A549 (cell line): ENCODE data around the gene SPINDOC. TPM values are rescaled to one million over a fixed set of nuclear protein-coding genes. Genes with fewer than 3 reads are reported as not detected.

Source experiments
- ATAC-seq, 2 experiments: fragments of 200-7000 bp in 1 of 2; fragments of >200 bp in 1 of 2; cut with Nextera tagmentation in 1 of 2; cut with Tn5 transposase in 1 of 2; 3 replicates each; pipeline versions ENCODE4 v1.8.0 to v1.9.1; 2018 to 2020; ENCODE audit warnings: mild to moderate bottlenecking in 1 of 2, moderate library complexity in 1 of 2
- CTCF ChIA-PET: fragments of 300-600 bp; sonication (Branson Sonifier 250); formaldehyde crosslinking; extraction: SDS; loops from one replicate; lab custom pipeline; 2021; ENCODE audit warnings: antibody characterized with exemption, inconsistent platforms; lab: Yijun Ruan, JAX
- POLR2A ChIA-PET: fragments of 350-600 bp; formaldehyde crosslinking; extraction: SDS; loops from one replicate; lab custom pipeline; 2021; ENCODE audit warnings: antibody characterized with exemption, inconsistent platforms; lab: Yijun Ruan, JAX
- DNase-seq, 2 experiments: peaks; one replicate each; pipeline versions ENCODE4 v3.0.0 to v3.0.0-alpha.2; 2011 to 2016; ENCODE audit warnings: low read depth in 1 of 2, low spot score in 1 of 2
- FAIRE-seq: peaks from 2 replicates; lab custom pipeline; 2011; peaks lifted over from hg19 to GRCh38; lab: Jason Lieb, UNC
- H3K27ac ChIP-seq, 2 experiments: fragments of >200 bp; sonication (Bioruptor Twin); formaldehyde crosslinking; 3 replicates each; pipeline ENCODE4 v1.5.1; 2016 to 2017
- H3K4me1 ChIP-seq: fragments of >200 bp; sonication (Bioruptor Twin); formaldehyde crosslinking; 3 replicates; pipeline ENCODE4 v1.6.1; 2016
- H3K4me2 ChIP-seq: fragments of >200 bp; sonication (Bioruptor Twin); formaldehyde crosslinking; 3 replicates; pipeline ENCODE4 v1.6.1; 2016
- H3K4me3 ChIP-seq: fragments of >200 bp; sonication (Bioruptor Twin); formaldehyde crosslinking; 3 replicates; pipeline ENCODE4 v1.5.1; 2016
- H3K9me3 ChIP-seq: fragments of >200 bp; sonication (Bioruptor Twin); formaldehyde crosslinking; 3 replicates; pipeline ENCODE4 v1.6.1; 2016
- EHMT2 ChIP-seq: fragments of 200-600 bp; sonication (generic); IDR thresholded peaks from 2 replicates; pipeline ENCODE4 v1.6.1; 2016; ENCODE audit warnings: antibody characterized with exemption, low read depth, mild to moderate bottlenecking, moderate library complexity
- EP300 ChIP-seq, 2 experiments: fragments of >200 bp; sonication (Bioruptor Twin); formaldehyde crosslinking; IDR thresholded peaks; 2 replicates in 1 of 2; 3 replicates in 1 of 2; pipeline ENCODE4 v1.6.1; 2016 to 2017
- ESRRA ChIP-seq: fragments of 150-350 bp; IDR thresholded peaks from 2 replicates; pipeline ENCODE4 v1.6.1; 2014; ENCODE audit warnings: mild to moderate bottlenecking, low read length, borderline replicate concordance
- FOSB ChIP-seq: fragments of 250-450 bp; sonication (Bioruptor Pico); IDR thresholded peaks from 2 replicates; pipeline ENCODE4 v1.5.0; 2020; ENCODE audit warnings: mild to moderate bottlenecking, moderate library complexity
- FOSL2 ChIP-seq, 2 experiments: fragments of 450-650 bp in 1 of 2; fragments of >200 bp in 1 of 2; sonication (Bioruptor Twin) in 1 of 2; formaldehyde crosslinking; IDR thresholded peaks; 2 replicates each; pipeline versions ENCODE4 v1.5.0 to v1.6.1; 2016 to 2020; ENCODE audit warnings: mild to moderate bottlenecking in 1 of 2, moderate library complexity in 1 of 2
- FOXS1 ChIP-seq: fragments of 250-450 bp; sonication (Bioruptor Pico); IDR thresholded peaks from 2 replicates; pipeline ENCODE4 v1.5.0; 2020; ENCODE audit warnings: mild to moderate bottlenecking, moderate library complexity
- HEYL ChIP-seq: fragments of 250-450 bp; sonication (Bioruptor Pico); IDR thresholded peaks from 2 replicates; pipeline ENCODE4 v1.8.0; 2021; ENCODE audit warnings: mild to moderate bottlenecking, moderate library complexity
- HOXA7 ChIP-seq: fragments of 250-450 bp; sonication (Bioruptor Pico); IDR thresholded peaks from 2 replicates; pipeline ENCODE4 v1.5.0; 2020; ENCODE audit warnings: mild to moderate bottlenecking, moderate library complexity
- KDM5A ChIP-seq: fragments of 200-600 bp; sonication (generic); IDR thresholded peaks from 2 replicates; pipeline ENCODE4 v1.6.1; 2016; ENCODE audit warnings: antibody characterized with exemption, mild to moderate bottlenecking
- MAFK ChIP-seq: fragments of 450-650 bp; IDR thresholded peaks from 2 replicates; pipeline ENCODE4 v1.6.1; 2014; ENCODE audit not compliant: partially characterized antibody
- MAZ ChIP-seq: fragments of 150-350 bp; IDR thresholded peaks from 2 replicates; pipeline ENCODE4 v1.6.1; 2014; ENCODE audit warnings: antibody characterized with exemption, low read depth, low read length, borderline replicate concordance
- MYC ChIP-seq: IDR thresholded peaks from 2 replicates; pipeline ENCODE4 v1.6.1; 2012; ENCODE audit warnings: mild to moderate bottlenecking, inconsistent platforms, low read length, improper control_type of control experiment, borderline replicate concordance
- PHF8 ChIP-seq: fragments of 200-600 bp; sonication (generic); IDR thresholded peaks from 2 replicates; pipeline ENCODE4 v1.6.1; 2016; ENCODE audit warnings: low read depth, mild to moderate bottlenecking, antibody characterized with exemption, moderate library complexity, borderline replicate concordance
- RAD21 ChIP-seq, 2 experiments: fragments of >200 bp in 1 of 2; sonication (Bioruptor Twin) in 1 of 2; formaldehyde crosslinking in 1 of 2; IDR thresholded peaks in 1 of 2; conservative IDR thresholded peaks in 1 of 2; 2 replicates in 1 of 2; 3 replicates in 1 of 2; pipeline ENCODE4 v1.6.1; 2012 to 2018; ENCODE audit warnings: inconsistent platforms in 1 of 2
- RARB ChIP-seq: fragments of 250-450 bp; sonication (Bioruptor Pico); IDR thresholded peaks from 2 replicates; pipeline ENCODE4 v1.8.0; 2021; ENCODE audit warnings: mild to moderate bottlenecking, moderate library complexity
- RCOR1 ChIP-seq: fragments of 150-350 bp; IDR thresholded peaks from 2 replicates; pipeline ENCODE4 v1.6.1; 2014; ENCODE audit warnings: antibody characterized with exemption, low read length, low read depth
- RFX5 ChIP-seq: fragments of 450-650 bp; IDR thresholded peaks from 2 replicates; pipeline ENCODE4 v1.7.1; 2014; ENCODE audit warnings: antibody characterized with exemption, mild to moderate bottlenecking, moderate library complexity
- RNF2 ChIP-seq: fragments of 200-600 bp; sonication (generic); IDR thresholded peaks from 2 replicates; pipeline ENCODE4 v1.6.1; 2016; ENCODE audit warnings: low read depth, mild to moderate bottlenecking, antibody characterized with exemption, moderate library complexity, borderline replicate concordance
- SREBF2 ChIP-seq: fragments of 450-650 bp; IDR thresholded peaks from 2 replicates; pipeline ENCODE4 v1.6.1; 2014; ENCODE audit warnings: mild to moderate bottlenecking, moderate library complexity
- ZSCAN20 ChIP-seq: fragments of 250-450 bp; sonication (Bioruptor Pico); IDR thresholded peaks from 2 replicates; pipeline ENCODE4 v1.8.0; 2022; ENCODE audit warnings: mild to moderate bottlenecking, moderate library complexity
- WGBS: methylation state at CpG from one replicate; pipeline ENCODE4 v1.1.6; 2017; ENCODE audit errors: missing lambda C conversion rate; 5-methylcytosine and 5-hydroxymethylcytosine counted together
- polyA plus RNA-seq, 4 experiments: library from polyadenylated mRNA; depleted of rRNA in 3 of 4; stranded (reverse); fragments of >200 nt; fragmentation: RNase III in 1 of 4; extraction: RNeasy Plus Mini Kit Qiagen cat#74134 plus additional on column Dnase treatment in 1 of 4; gene quantifications; 2 replicates in 3 of 4; 3 replicates in 1 of 4; pipeline ENCODE4 v1.2.3, GENCODE V29; 2011 to 2017
- TF ChIP-seq, protein P1 (sequence below): fragments of 250-450 bp; sonication (Bioruptor Pico); IDR thresholded peaks from 2 replicates; pipeline ENCODE4 v1.5.0; 2020; ENCODE audit warnings: low read depth, mild to moderate bottlenecking, moderate library complexity
- TF ChIP-seq, protein P2 (sequence below): fragments of 250-450 bp; sonication (Bioruptor Pico); IDR thresholded peaks from 2 replicates; pipeline ENCODE4 v1.5.0; 2021; ENCODE audit warnings: mild to moderate bottlenecking, moderate library complexity, borderline replicate concordance
- TF ChIP-seq, protein P3 (sequence below): fragments of 450-650 bp; IDR thresholded peaks from 2 replicates; pipeline ENCODE4 v1.6.1; 2014; ENCODE audit warnings: antibody characterized with exemption
- TF ChIP-seq, protein P4 (sequence below): IDR thresholded peaks from 2 replicates; pipeline ENCODE4 v1.6.1; 2012
- TF ChIP-seq, protein P5 (sequence below): fragments of 150-350 bp; IDR thresholded peaks from 2 replicates; pipeline ENCODE4 v1.6.1; 2014; ENCODE audit warnings: low read depth, mild to moderate bottlenecking, low read length
- TF ChIP-seq, protein P6 (sequence below): IDR thresholded peaks from 2 replicates; pipeline ENCODE4 v1.6.1; 2012
- TF ChIP-seq, protein P7 (sequence below): fragments of >200 bp; sonication (Bioruptor Twin); formaldehyde crosslinking; IDR thresholded peaks from 2 replicates; pipeline ENCODE4 v1.6.1; 2016

The SPINDOC gene
- polyA plus RNA-seq, 2 of the 4 experiments (the other 2 are of a cell fraction) = 17.6 to 34.8 TPM

DNA sequence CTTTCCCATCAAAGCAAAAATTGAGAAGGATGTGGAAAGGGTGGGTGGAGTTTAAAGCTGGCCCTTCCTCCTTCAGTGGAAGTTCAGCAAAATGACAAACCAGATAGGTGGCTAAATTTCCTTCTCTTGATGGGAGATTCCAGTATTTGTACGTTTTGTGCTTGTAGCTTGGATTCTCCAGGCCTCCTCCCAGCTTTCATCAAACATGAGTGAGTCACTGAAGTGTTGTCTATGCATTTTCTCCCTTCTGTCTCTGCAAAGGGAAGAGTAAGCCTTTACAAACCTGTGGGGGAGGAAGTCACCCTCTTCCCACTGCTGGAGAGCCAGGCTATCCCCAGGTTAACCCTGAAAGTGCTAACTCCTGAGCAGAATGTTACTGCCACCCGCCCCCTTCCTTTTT is 32.0 kb downstream of the SPINDOC start:
- peak overlapping the region; percentile 58 to 70; a peak in 5 of 6 replicates for H3K27ac ChIP-seq
- H3K4me3 ChIP-seq = no peak overlapping the region
- peaks cover 47% of the 10 kb centered on the region for H3K4me1 ChIP-seq
- FAIRE-seq (no peak), DNase-seq (peak in 1 of 2 experiments; percentile 68), ATAC-seq (peak; percentile 67 to 81)
- WGBS = 42% methylated on average over 2 of the region's 2 CpGs
- POLR2A ChIA-PET = interaction anchor here (0.6 kb wide), 1 partner anchor 10 kb away, joined by 5 read pairs; no protein-coding TSS in a partner anchor
- CTCF ChIA-PET = interaction anchor here (0.7 to 3.5 kb wide), 7 partner anchors 8 to 100 kb away, joined by 3 to 15 read pairs (median 4); no protein-coding TSS in a partner anchor
- H3K4me2 ChIP-seq = peak overlapping the region; percentile 40
- TF ChIP-seq FOSL2 (IDR thresholded peaks at IDR 0.05) = no peak
- peak; percentile 49; the same call in 1 of the 2 replicates for TF ChIP-seq FOSL2 (CRISPR knock-in tag; IDR thresholded peaks at IDR 0.05)
- TF ChIP-seq RARB (CRISPR knock-in tag) = no peak
- TF ChIP-seq MAFK = peak; percentile 6
- TF ChIP-seq, all 56 proteins: peak for 2
- no peaks in the 10 kb centered on the region for H3K9me3 ChIP-seq

DNA sequence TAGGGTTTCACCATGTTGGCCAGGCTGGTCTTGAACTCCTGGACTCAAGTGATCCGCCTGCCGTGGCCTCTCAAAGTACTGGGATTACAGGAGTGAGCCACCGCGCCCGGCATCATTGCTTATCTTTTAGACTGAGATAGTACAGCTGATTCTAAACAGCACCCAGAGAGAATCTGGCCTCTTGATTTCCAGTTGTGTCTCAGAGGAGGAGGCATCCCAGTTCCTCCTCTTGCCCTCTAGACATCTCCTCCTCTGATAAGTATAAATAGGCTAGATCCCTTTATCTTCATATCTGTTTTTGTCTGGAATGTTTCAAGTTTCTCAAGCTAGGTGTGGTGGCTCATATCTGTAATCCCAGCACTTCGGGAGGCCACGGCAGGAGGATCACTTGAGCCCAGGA is 32.7 kb downstream of the SPINDOC start:
- no peak overlapping the region for H3K4me3 ChIP-seq
- POLR2A ChIA-PET = no interaction called here
- H3K4me2 ChIP-seq = peak overlapping the region; percentile 40; the same call in 2 of the 3 replicates
- no peak for TF ChIP-seq KDM5A
- TF ChIP-seq, protein P1, sequence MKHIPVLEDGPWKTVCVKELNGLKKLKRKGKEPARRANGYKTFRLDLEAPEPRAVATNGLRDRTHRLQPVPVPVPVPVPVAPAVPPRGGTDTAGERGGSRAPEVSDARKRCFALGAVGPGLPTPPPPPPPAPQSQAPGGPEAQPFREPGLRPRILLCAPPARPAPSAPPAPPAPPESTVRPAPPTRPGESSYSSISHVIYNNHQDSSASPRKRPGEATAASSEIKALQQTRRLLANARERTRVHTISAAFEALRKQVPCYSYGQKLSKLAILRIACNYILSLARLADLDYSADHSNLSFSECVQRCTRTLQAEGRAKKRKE (CRISPR knock-in tag) = no peak
- TF ChIP-seq MAFK = no peak
- TF ChIP-seq SREBF2 = no peak
- no peak for TF ChIP-seq RNF2
- TF ChIP-seq, protein P2, sequence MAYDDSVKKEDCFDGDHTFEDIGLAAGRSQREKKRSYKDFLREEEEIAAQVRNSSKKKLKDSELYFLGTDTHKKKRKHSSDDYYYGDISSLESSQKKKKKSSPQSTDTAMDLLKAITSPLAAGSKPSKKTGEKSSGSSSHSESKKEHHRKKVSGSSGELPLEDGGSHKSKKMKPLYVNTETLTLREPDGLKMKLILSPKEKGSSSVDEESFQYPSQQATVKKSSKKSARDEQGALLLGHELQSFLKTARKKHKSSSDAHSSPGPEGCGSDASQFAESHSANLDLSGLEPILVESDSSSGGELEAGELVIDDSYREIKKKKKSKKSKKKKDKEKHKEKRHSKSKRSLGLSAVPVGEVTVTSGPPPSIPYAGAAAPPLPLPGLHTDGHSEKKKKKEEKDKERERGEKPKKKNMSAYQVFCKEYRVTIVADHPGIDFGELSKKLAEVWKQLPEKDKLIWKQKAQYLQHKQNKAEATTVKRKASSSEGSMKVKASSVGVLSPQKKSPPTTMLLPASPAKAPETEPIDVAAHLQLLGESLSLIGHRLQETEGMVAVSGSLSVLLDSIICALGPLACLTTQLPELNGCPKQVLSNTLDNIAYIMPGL (CRISPR knock-in tag) = no peak
- no peak for TF ChIP-seq RCOR1
- TF ChIP-seq HOXA7 = no peak
- TF ChIP-seq MAZ = no peak
- no peak for TF ChIP-seq ESRRA
- TF ChIP-seq MYC = no peak
- TF ChIP-seq FOSB (CRISPR knock-in tag) = no peak
- TF ChIP-seq EP300 (IDR thresholded peaks at IDR 0.05) = no peak
- no peak for TF ChIP-seq RAD21 (conservative IDR thresholded peaks at IDR 0.05 in 1 of 2, IDR thresholded peaks at IDR 0.05 in 1 of 2)
- TF ChIP-seq, all 56 proteins: peak for 0
- 92% methylated on average over 7 of the region's 7 CpGs for WGBS
- no peak for FAIRE-seq
- no peak for ATAC-seq
- Histone ChIP-seq H3K4me1 (peaks cover 41% of the 10 kb centered on the region), H3K9me3 (no peaks in the 10 kb centered on the region), H3K27ac (peak overlapping the region; percentile 58 to 70; a peak in 4 of 6 replicates)
- CTCF ChIA-PET = interaction anchor here (1.3 to 3.5 kb wide), 2 partner anchors 9 to 99 kb away, joined by 7 to 15 read pairs; no protein-coding TSS in a partner anchor
- no peak for DNase-seq

DNA sequence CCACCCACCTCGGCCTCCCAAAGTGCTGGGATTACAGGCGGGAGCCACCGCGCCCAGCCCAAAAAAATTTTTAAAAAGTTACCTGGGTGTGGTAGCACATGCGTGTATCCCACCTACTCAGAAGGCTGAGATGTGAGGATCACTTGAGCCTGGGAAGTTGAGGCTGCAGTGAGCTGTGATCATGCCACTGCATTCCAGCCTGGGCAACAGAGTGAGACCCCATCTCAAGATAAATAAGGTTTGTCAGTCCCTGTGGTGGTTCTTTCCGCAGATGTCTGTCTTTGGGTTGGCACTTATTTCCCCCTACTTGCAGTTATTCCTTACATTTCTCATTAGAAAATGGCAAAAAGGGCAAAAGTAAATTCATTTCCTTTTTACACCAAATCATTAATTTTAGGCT is 33.6 kb downstream of the SPINDOC start:
- Histone ChIP-seq H3K4me2 (no peak overlapping the region), H3K27ac (no peak overlapping the region)
- CTCF ChIA-PET = interaction anchor here (5.6 kb wide), 1 partner anchor 9 kb away, joined by 40 read pairs; the partner anchor contains the start of gene MARK2
- TF ChIP-seq FOXS1 (CRISPR knock-in tag) (no peak), MAFK (no peak), EHMT2 (no peak), MAZ (no peak), HEYL (CRISPR knock-in tag) (no peak), ZSCAN20 (CRISPR knock-in tag) (no peak), PHF8 (no peak), RFX5 (no peak)
- TF ChIP-seq, protein P3, sequence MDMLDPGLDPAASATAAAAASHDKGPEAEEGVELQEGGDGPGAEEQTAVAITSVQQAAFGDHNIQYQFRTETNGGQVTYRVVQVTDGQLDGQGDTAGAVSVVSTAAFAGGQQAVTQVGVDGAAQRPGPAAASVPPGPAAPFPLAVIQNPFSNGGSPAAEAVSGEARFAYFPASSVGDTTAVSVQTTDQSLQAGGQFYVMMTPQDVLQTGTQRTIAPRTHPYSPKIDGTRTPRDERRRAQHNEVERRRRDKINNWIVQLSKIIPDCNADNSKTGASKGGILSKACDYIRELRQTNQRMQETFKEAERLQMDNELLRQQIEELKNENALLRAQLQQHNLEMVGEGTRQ = no peak
- TF ChIP-seq, protein P4, sequence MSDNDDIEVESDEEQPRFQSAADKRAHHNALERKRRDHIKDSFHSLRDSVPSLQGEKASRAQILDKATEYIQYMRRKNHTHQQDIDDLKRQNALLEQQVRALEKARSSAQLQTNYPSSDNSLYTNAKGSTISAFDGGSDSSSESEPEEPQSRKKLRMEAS = no peak
- TF ChIP-seq, protein P5, sequence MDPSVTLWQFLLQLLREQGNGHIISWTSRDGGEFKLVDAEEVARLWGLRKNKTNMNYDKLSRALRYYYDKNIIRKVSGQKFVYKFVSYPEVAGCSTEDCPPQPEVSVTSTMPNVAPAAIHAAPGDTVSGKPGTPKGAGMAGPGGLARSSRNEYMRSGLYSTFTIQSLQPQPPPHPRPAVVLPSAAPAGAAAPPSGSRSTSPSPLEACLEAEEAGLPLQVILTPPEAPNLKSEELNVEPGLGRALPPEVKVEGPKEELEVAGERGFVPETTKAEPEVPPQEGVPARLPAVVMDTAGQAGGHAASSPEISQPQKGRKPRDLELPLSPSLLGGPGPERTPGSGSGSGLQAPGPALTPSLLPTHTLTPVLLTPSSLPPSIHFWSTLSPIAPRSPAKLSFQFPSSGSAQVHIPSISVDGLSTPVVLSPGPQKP = no peak
- TF ChIP-seq, protein P6, sequence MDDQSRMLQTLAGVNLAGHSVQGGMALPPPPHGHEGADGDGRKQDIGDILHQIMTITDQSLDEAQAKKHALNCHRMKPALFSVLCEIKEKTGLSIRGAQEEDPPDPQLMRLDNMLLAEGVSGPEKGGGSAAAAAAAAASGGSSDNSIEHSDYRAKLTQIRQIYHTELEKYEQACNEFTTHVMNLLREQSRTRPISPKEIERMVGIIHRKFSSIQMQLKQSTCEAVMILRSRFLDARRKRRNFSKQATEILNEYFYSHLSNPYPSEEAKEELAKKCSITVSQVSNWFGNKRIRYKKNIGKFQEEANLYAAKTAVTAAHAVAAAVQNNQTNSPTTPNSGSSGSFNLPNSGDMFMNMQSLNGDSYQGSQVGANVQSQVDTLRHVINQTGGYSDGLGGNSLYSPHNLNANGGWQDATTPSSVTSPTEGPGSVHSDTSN = no peak
- TF ChIP-seq, protein P7, sequence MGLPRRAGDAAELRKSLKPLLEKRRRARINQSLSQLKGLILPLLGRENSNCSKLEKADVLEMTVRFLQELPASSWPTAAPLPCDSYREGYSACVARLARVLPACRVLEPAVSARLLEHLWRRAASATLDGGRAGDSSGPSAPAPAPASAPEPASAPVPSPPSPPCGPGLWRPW = no peak

More for the DNA sequence above, 33.6 kb downstream of the SPINDOC start:
- FAIRE-seq (no peak), DNase-seq (no peak), ATAC-seq (no peak)
- Histone ChIP-seq H3K9me3 (no peaks in the 10 kb centered on the region), H3K4me3 (no peak overlapping the region), H3K4me1 (peaks cover 38% of the 10 kb centered on the region)
- POLR2A ChIA-PET = no interaction called here
- 97% methylated on average over 6 of the region's 6 CpGs for WGBS
